HUES6 (cell line): Measurements from ENCODE around the gene CDX1.

ENCODE experiments used
- H3K27ac ChIP-seq: 2 replicates; pipeline ENCODE4 v1.7.0; 2013; ENCODE audit warnings: low read depth, mild to moderate bottlenecking, low read length, inconsistent platforms
- H3K27me3 ChIP-seq: 2 replicates; pipeline ENCODE4 v1.6.1; 2013; ENCODE audit warnings: low read length; ENCODE audit not compliant: control insufficient read depth, insufficient read depth
- H3K36me3 ChIP-seq: 2 replicates; pipeline ENCODE4 v1.6.1; 2013; ENCODE audit warnings: low read length; ENCODE audit not compliant: control insufficient read depth, insufficient read depth
- H3K4me1 ChIP-seq: 2 replicates; pipeline ENCODE4 v1.6.1; 2013; ENCODE audit warnings: low read length; ENCODE audit not compliant: control insufficient read depth, insufficient read depth
- H3K4me3 ChIP-seq: 2 replicates; pipeline ENCODE4 v1.5.1; 2013; ENCODE audit warnings: low read depth, low read length
- H3K9ac ChIP-seq: one replicate; pipeline ENCODE4 v1.6.1; 2013; ENCODE audit warnings: mild to moderate bottlenecking, low read length
- H3K9me3 ChIP-seq: 2 replicates; pipeline ENCODE4 v1.6.1; 2013; ENCODE audit warnings: low read depth, low read length; ENCODE audit not compliant: control insufficient read depth, insufficient read depth

Gene CDX1

DNA sequence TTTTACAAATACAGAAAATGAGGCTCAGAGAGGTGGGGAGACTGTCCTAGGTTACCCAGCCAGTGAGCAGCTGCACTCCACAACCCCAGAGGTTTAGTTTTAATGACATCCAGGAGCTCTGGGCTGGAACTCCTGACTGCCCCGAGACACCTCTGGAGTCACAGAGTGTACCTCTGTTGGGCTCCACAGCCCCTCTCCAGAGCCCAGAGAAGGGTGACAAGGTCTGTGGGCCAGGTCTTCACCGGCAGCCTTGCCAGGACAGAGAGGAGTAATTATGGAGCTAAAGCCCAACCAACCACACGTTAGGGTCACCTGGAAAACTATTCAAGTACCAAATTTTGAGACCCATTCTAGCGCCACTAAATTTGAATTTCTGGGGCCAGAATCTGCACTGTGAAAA lies 11.1 kb downstream of the CDX1 start:
- Histone ChIP-seq H3K9ac (no peak overlapping the region), H3K27me3 (peaks cover 14% of the 10 kb centered on the region), H3K9me3 (no peaks in the 10 kb centered on the region), H3K36me3 (no peaks in the 10 kb centered on the region), H3K4me1 (no peaks in the 10 kb centered on the region; the same call in 1 of the 2 replicates), H3K27ac (no peak overlapping the region), H3K4me3 (no peak overlapping the region)

DNA sequence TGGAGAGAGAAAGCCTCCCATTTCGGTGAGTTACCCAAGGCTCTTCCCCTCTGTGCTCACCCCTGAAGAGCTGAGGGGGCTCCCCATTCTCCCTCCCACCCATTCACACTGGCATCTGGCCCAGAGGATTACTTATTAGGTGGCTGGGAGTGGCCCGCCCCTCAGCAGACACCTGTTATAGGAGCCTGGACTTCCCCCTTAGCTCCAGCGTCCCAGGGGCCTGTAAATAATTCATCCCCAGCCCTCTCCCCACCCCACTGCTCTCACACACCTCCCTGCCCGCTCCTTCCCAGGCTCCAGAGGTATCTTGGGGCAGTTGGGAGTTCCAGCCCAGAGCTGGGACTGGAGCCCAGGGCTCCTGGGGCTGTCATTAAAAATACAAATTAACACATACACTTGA lies 11.7 kb downstream of the CDX1 start:
- Histone ChIP-seq H3K4me3 (no peak overlapping the region), H3K4me1 (no peaks in the 10 kb centered on the region; the same call in 1 of the 2 replicates), H3K36me3 (no peaks in the 10 kb centered on the region), H3K27me3 (peaks cover 12% of the 10 kb centered on the region), H3K9ac (no peak overlapping the region), H3K9me3 (no peaks in the 10 kb centered on the region), H3K27ac (no peak overlapping the region)

DNA sequence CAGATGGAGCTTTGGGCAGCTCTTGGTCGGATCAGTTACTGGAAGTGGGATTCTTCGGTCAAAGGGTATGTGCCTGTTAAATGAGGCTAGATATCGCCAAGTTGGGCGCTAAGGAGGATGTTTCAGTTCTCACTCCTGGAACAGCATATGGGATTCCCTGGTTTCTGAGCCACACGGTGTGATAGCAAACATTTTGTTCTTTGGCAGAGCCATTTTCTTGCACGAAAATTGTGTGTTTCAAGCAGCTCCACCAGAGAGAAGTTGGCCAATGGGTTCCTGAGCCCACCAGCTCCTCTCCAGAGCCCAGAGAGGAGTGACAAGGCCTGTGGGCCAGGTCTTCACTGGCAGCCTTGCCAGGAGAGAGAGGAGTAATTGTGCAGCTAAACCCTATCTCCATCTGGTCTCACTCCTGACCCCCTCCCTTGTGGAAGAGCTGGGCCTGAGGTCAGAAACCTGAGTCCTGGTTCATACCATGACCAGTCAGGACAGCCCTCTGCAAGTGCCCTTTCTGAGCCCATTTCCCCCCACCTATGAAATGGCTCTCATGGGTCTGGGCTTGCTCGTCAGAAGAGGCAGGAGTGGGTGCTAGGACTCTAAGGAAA lies 12.5 kb downstream of the CDX1 start:
- no peaks in the 10 kb centered on the region for H3K9me3 ChIP-seq
- H3K27ac ChIP-seq: no peak overlapping the region
- H3K27me3 ChIP-seq: peaks cover 11% of the 10 kb centered on the region
- no peaks in the 10 kb centered on the region for H3K36me3 ChIP-seq
- no peak overlapping the region for H3K4me3 ChIP-seq
- no peak overlapping the region for H3K9ac ChIP-seq
- peaks cover 5% of the 10 kb centered on the region; the same call in 1 of the 2 replicates for H3K4me1 ChIP-seq

DNA sequence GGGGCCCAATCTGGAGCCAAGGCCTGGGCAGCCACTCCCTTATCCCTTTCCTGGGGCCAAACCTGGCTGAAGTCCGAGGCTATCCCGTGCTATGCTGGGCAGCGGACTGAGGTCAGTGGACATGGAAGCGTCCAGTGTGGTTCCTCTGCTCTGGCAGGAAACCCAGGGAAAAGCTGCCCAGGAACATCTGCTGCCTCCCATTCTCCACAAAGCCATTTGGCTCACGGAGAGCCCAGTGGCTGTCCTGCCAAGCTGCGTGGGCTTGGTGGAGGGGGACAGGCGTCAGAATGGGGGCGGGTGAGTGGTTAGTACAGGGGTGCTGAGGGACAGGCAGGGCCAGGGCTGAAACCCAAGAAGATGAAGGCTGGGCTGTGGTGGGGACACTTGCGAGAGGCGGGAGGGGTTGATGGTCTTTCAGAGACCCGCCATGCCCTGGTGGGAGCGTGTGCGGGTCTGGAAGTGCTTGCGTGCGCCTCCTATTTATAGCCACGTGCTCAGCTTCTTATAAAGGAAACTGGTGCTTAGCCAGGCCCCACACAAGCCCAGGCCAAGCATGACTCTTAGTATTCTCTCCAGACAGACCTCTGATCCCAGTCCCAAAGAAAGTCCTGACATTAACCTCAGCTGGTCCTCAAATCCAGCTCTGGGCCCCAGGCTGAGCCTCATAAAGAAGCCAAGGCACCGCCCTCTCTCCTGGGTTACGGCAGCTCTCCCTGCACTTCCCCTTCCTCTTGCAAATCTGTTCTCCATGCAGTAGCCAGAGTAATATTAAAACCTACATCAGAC lies 13.9 kb downstream of the CDX1 start:
- Histone ChIP-seq H3K9me3 (no peaks in the 10 kb centered on the region), H3K9ac (no peak overlapping the region), H3K27ac (no peak overlapping the region), H3K27me3 (peaks cover 11% of the 10 kb centered on the region; the same call in 1 of the 2 replicates), H3K4me1 (peaks cover 14% of the 10 kb centered on the region; the same call in 1 of the 2 replicates), H3K36me3 (no peaks in the 10 kb centered on the region), H3K4me3 (no peak overlapping the region)

DNA sequence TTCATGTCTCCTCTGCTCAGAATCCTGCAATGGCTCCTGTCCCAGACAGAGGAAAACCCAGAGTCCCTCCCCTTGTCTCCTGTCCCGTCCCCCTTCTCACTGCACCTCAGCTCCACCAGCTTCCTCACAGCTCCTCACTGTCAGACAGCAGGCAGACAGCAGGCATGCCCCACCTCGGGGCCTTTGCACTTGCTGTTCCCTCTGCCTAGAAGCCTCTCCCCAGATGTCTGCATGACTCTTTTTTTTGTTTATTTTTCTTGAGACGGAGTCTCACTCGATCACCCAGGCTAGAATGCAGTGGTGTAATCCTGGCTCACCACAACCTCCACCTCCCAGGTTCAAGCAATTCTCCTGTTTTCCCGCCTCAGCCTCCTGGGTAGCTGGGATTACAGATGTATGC lies 14.4 kb downstream of the CDX1 start:
- peaks cover 19% of the 10 kb centered on the region for H3K4me1 ChIP-seq
- no peak overlapping the region for H3K4me3 ChIP-seq
- peaks cover 16% of the 10 kb centered on the region for H3K27me3 ChIP-seq
- no peak overlapping the region for H3K9ac ChIP-seq
- H3K36me3 ChIP-seq: no peaks in the 10 kb centered on the region
- H3K27ac ChIP-seq: no peak overlapping the region
- no peaks in the 10 kb centered on the region for H3K9me3 ChIP-seq

DNA sequence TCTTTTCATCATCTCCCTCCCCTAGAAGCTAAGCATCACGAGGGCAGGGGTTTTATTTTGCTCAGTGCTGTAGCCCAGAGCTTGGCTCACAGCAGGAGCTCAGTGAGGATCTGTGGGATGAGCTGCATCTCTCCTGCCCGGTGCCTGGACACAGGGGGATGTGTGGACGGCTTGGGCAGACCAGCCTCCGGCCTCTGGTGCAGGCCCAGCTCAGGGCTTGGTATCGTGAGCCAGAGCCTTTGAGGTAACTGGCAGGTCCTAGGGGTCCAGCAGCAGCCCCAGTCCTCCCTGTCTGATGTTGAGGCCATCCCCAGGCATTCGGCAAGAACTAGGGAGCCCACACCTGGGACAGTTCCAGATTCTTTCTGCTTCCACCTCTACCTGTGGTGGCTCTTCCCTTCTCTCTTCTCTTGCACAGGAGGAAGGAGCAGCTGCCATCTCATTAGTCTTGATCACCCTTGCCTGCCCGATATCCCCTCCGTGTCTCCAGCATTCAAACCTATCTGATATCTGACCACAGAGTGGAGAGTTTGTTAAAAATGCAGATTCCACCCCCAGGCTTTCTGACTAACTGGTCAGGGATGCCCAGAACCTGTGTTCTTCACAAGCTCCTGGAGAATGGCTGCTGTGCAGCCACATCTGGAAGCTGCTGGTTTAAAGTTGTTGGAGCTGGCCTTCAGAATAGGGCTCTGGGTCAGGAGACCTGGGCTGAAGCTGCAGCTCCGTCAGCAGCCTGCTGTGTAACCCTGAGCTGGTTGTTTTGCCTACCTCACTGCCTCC lies 15.4 kb downstream of the CDX1 start:
- Histone ChIP-seq H3K4me1 (peaks cover 28% of the 10 kb centered on the region), H3K27me3 (peaks cover 26% of the 10 kb centered on the region), H3K27ac (no peak overlapping the region), H3K36me3 (no peaks in the 10 kb centered on the region), H3K9ac (no peak overlapping the region), H3K4me3 (no peak overlapping the region), H3K9me3 (no peaks in the 10 kb centered on the region)

DNA sequence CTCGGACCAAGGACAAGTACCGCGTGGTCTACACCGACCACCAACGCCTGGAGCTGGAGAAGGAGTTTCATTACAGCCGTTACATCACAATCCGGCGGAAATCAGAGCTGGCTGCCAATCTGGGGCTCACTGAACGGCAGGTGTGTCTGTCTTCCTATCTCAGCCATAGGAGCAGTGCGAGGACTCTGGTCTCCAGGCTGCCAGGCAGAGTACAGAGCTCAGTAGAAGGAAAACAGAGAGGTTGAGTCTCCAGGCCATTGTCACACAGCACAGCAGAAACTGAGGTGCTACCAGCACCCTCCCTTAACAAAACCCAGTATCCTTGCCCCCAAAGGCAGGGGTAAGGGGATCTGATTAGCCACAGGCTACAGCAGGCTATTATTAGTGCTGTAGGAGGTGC lies 16.2 kb downstream of the CDX1 start:
- Histone ChIP-seq H3K4me1 (peaks cover 28% of the 10 kb centered on the region), H3K9me3 (no peaks in the 10 kb centered on the region), H3K4me3 (no peak overlapping the region), H3K9ac (no peak overlapping the region), H3K27me3 (peaks cover 34% of the 10 kb centered on the region), H3K27ac (no peak overlapping the region), H3K36me3 (no peaks in the 10 kb centered on the region)

DNA sequence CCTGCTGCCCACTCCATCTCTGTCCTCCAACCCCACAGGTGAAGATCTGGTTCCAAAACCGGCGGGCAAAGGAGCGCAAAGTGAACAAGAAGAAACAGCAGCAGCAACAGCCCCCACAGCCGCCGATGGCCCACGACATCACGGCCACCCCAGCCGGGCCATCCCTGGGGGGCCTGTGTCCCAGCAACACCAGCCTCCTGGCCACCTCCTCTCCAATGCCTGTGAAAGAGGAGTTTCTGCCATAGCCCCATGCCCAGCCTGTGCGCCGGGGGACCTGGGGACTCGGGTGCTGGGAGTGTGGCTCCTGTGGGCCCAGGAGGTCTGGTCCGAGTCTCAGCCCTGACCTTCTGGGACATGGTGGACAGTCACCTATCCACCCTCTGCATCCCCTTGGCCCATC lies 16.9 kb downstream of the CDX1 start:
- H3K9me3 ChIP-seq: no peaks in the 10 kb centered on the region
- H3K4me3 ChIP-seq: no peak overlapping the region
- no peak overlapping the region for H3K9ac ChIP-seq
- H3K27ac ChIP-seq: no peak overlapping the region
- peaks cover 40% of the 10 kb centered on the region for H3K27me3 ChIP-seq
- H3K36me3 ChIP-seq: no peaks in the 10 kb centered on the region
- H3K4me1 ChIP-seq: peaks cover 28% of the 10 kb centered on the region

DNA sequence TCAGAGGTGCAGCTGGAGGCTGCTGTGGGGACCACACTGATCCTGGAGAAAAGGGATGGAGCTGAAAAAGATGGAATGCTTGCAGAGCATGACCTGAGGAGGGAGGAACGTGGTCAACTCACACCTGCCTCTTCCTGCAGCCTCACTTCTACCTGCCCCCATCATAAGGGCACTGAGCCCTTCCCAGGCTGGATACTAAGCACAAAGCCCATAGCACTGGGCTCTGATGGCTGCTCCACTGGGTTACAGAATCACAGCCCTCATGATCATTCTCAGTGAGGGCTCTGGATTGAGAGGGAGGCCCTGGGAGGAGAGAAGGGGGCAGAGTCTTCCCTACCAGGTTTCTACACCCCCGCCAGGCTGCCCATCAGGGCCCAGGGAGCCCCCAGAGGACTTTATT lies 17.4 kb downstream of the CDX1 start:
- Histone ChIP-seq H3K4me1 (peaks cover 28% of the 10 kb centered on the region), H3K9ac (no peak overlapping the region), H3K27me3 (peaks cover 46% of the 10 kb centered on the region), H3K27ac (no peak overlapping the region), H3K36me3 (no peaks in the 10 kb centered on the region), H3K4me3 (no peak overlapping the region), H3K9me3 (no peaks in the 10 kb centered on the region)

DNA sequence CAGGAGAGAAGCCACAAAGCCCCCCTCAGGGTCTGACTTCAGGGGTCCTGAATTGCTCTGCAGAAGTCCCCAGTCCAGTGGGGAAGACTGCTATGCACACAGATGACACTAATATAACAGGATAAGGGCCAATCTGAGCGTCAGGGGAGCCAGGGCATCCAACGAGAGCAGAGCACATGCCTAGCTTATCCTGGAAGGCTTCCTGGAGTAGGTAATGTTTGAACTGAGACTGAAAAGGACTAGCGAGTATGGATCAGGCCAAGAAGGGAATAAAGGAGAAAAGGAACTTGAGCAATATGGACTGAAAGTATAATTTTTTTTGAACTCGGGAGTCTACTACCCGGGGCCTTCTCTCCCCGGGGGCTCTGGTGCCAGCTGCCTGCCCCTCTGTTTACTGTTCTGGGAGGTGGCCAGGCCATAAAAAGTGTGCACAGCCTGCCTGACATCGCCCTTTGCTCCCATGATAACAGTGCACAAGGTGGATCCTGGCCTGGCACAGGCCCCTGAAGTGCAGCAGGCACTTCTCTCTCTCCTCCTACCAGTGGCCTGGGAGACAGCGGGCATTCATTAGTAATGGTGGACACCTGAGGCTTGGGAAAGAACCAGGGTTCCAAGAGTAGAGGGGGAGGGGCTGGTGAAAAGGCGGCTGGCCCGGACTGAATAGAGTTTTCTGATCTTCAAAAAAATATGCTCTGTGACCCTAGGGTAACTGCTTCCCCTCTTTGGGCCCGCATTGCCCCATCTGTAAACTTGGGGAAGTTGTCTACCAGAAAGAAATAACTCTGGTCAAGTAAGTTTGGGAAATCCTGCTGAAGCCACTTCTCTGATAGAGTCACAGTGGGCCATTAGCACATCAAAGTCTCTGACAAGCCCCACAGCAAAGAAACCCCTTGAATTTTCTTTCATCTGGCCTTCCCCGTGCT lies 18.7 kb downstream of the CDX1 start:
- Histone ChIP-seq H3K36me3 (no peaks in the 10 kb centered on the region), H3K27me3 (peaks cover 59% of the 10 kb centered on the region), H3K4me3 (no peak overlapping the region), H3K9me3 (no peaks in the 10 kb centered on the region), H3K4me1 (peaks cover 33% of the 10 kb centered on the region), H3K27ac (no peak overlapping the region), H3K9ac (no peak overlapping the region)
